ENCODE results near the gene NIPA2. TPM values are rescaled to one million over a fixed set of nuclear protein-coding genes. Genes with fewer than 3 reads are reported as not detected.
A peak's percentile ranks its signal among the peaks of the same experiment; 100 is the strongest.

NIPA2 gene
- total RNA-seq, 4 donors from 2014 or later, result 19.3 to 36.8 (median 32.0) TPM

GRCh38 chr15:22872936-22873701 lies 34.7 kb downstream of the NIPA2 start:
- peak in 1 of 2 donors; percentile 60 for DNase-seq (ENCODE audit: low spot score in 2 of 2)
- TF ChIP-seq POLR2A (IDR thresholded peaks at IDR 0.05) (no peak), CTCF (IDR thresholded peaks at IDR 0.05) (no peak)
- WGBS, 2 donors, result 82 to 92% methylated on average over 17 of the region's 17 CpGs
- intact Hi-C loops (cut with DNase I; ENCODE audit: low total_unique reads), result no loop called here
- no peak overlapping the region for H3K4me3 ChIP-seq (ENCODE audit: low read depth, poor library complexity, severe bottlenecking)

GRCh38 chr15:22873841-22874240 lies 35.4 kb downstream of the NIPA2 start:
- no peak for TF ChIP-seq POLR2A (IDR thresholded peaks at IDR 0.05)
- no peak for TF ChIP-seq CTCF (IDR thresholded peaks at IDR 0.05)
- no peak for DNase-seq (ENCODE audit: low spot score in 2 of 2)
- 97% methylated on average over 9 of the region's 9 CpGs for WGBS, 2 donors

GRCh38 chr15:22874256-22874655 lies 35.8 kb downstream of the NIPA2 start:
- intact Hi-C loops (cut with DNase I; ENCODE audit: low total_unique reads), result no loop called here
- 95 to 99% methylated on average over 8 of the region's 8 CpGs for WGBS, 2 donors
- H3K4me3 ChIP-seq (ENCODE audit: low read depth, poor library complexity, severe bottlenecking), result no peak overlapping the region
- DNase-seq (ENCODE audit: low spot score in 2 of 2), result peak in 1 of 2 donors; percentile 78
- TF ChIP-seq POLR2A (IDR thresholded peaks at IDR 0.05), result no peak
- no peak for TF ChIP-seq CTCF (IDR thresholded peaks at IDR 0.05)

More at GRCh38 chr15:22873841-22874240, 35.4 kb downstream of the NIPA2 start:
- intact Hi-C loops (cut with DNase I; ENCODE audit: low total_unique reads), result no loop called here
- no peak overlapping the region for H3K4me3 ChIP-seq (ENCODE audit: low read depth, poor library complexity, severe bottlenecking)

- 95 to 97% methylated on average over 7 of the region's 7 CpGs for WGBS, 2 donors
- DNase-seq (ENCODE audit: low spot score in 2 of 2), result peak in 1 of 2 donors; percentile 5
- intact Hi-C loops (cut with DNase I; ENCODE audit: low total_unique reads), result no loop called here
- H3K4me3 ChIP-seq (ENCODE audit: low read depth, poor library complexity, severe bottlenecking), result no peak overlapping the region
- TF ChIP-seq POLR2A (IDR thresholded peaks at IDR 0.05) (no peak), CTCF (IDR thresholded peaks at IDR 0.05) (no peak)
These were observed 36.5 kb downstream of the NIPA2 start for GRCh38 chr15:22874966-22875365.

GRCh38 chr15:22877117-22877516 lies 38.7 kb downstream of the NIPA2 start:
- intact Hi-C loops (cut with DNase I; ENCODE audit: low total_unique reads), result no loop called here
- DNase-seq (ENCODE audit: low spot score in 2 of 2), result peak in 1 of 2 donors; percentile 28
- 97 to 99% methylated on average over 5 of the region's 5 CpGs for WGBS, 2 donors
- no peak for TF ChIP-seq POLR2A (IDR thresholded peaks at IDR 0.05)
- TF ChIP-seq CTCF (IDR thresholded peaks at IDR 0.05), result no peak
- H3K4me3 ChIP-seq (ENCODE audit: low read depth, poor library complexity, severe bottlenecking), result no peak overlapping the region

All from lower leg skin (tissue), 4 donors.